ENCODE results near the gene CDAN1. TPM values are rescaled to one million over a fixed set of nuclear protein-coding genes. Genes with fewer than 3 reads are reported as not detected.

The CDAN1 gene
- total RNA-seq, 2 donors from 2014 or later: 3.5 to 6.1 TPM

- H3K27me3 ChIP-seq: no peaks in the 10 kb centered on the region
- H3K36me3 ChIP-seq: peaks cover 13% of the 10 kb centered on the region
- no peak overlapping the region for H3K4me3 ChIP-seq
- peak; percentile 70 for DNase-seq (ENCODE audit: low spot score)
- H3K9me3 ChIP-seq: peaks cover 0 to 9% of the 10 kb centered on the region in 2 donors
- TF ChIP-seq, protein P1, sequence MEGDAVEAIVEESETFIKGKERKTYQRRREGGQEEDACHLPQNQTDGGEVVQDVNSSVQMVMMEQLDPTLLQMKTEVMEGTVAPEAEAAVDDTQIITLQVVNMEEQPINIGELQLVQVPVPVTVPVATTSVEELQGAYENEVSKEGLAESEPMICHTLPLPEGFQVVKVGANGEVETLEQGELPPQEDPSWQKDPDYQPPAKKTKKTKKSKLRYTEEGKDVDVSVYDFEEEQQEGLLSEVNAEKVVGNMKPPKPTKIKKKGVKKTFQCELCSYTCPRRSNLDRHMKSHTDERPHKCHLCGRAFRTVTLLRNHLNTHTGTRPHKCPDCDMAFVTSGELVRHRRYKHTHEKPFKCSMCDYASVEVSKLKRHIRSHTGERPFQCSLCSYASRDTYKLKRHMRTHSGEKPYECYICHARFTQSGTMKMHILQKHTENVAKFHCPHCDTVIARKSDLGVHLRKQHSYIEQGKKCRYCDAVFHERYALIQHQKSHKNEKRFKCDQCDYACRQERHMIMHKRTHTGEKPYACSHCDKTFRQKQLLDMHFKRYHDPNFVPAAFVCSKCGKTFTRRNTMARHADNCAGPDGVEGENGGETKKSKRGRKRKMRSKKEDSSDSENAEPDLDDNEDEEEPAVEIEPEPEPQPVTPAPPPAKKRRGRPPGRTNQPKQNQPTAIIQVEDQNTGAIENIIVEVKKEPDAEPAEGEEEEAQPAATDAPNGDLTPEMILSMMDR (IDR thresholded peaks at IDR 0.05): peak; percentile 61 to 80
- peaks cover 0 to 5% of the 10 kb centered on the region in 2 donors for H3K4me1 ChIP-seq
- no peak overlapping the region for H3K27ac ChIP-seq
Measured at GRCh38 chr15:42704492-42704926, 32.4 kb downstream of the CDAN1 start.

GRCh38 chr15:42696626-42697025 lies 40.3 kb downstream of the CDAN1 start:
- peaks cover 61% of the 10 kb centered on the region for H3K36me3 ChIP-seq
- H3K4me1 ChIP-seq: no peaks in the 10 kb centered on the region
- DNase-seq (ENCODE audit: low spot score): no peak
- H3K4me3 ChIP-seq: no peak overlapping the region
- no peak overlapping the region for H3K27ac ChIP-seq
- H3K27me3 ChIP-seq: no peaks in the 10 kb centered on the region
- H3K9me3 ChIP-seq: peaks cover 0 to 9% of the 10 kb centered on the region in 2 donors
- TF ChIP-seq, protein P1 (IDR thresholded peaks at IDR 0.05): no peak

GRCh38 chr15:42695527-42696071 lies 41.3 kb downstream of the CDAN1 start:
- Histone ChIP-seq H3K9me3 (peaks cover 0 to 2% of the 10 kb centered on the region in 2 donors), H3K4me1 (no peaks in the 10 kb centered on the region), H3K36me3 (peaks cover 51% of the 10 kb centered on the region), H3K27ac (no peak overlapping the region), H3K27me3 (no peaks in the 10 kb centered on the region), H3K4me3 (no peak overlapping the region)
- TF ChIP-seq, protein P1 (IDR thresholded peaks at IDR 0.05): no peak
- DNase-seq (ENCODE audit: low spot score): no peak

GRCh38 chr15:42694398-42694797 lies 42.5 kb downstream of the CDAN1 start:
- H3K4me3 ChIP-seq: no peak overlapping the region

GRCh38 chr15:42693942-42694341 lies 43.0 kb downstream of the CDAN1 start:
- Histone ChIP-seq H3K4me1 (no peaks in the 10 kb centered on the region), H3K4me3 (no peak overlapping the region), H3K27ac (no peak overlapping the region), H3K9me3 (no peaks in the 10 kb centered on the region), H3K27me3 (no peaks in the 10 kb centered on the region), H3K36me3 (peaks cover 55% of the 10 kb centered on the region)
- TF ChIP-seq, protein P1 (IDR thresholded peaks at IDR 0.05): no peak
- no peak for DNase-seq (ENCODE audit: low spot score)

More at GRCh38 chr15:42694398-42694797, 42.5 kb downstream of the CDAN1 start:
- Histone ChIP-seq H3K36me3 (peaks cover 55% of the 10 kb centered on the region), H3K27me3 (no peaks in the 10 kb centered on the region), H3K27ac (no peak overlapping the region), H3K9me3 (no peaks in the 10 kb centered on the region), H3K4me1 (no peaks in the 10 kb centered on the region)
- DNase-seq (ENCODE audit: low spot score): no peak
- TF ChIP-seq, protein P1 (IDR thresholded peaks at IDR 0.05): no peak

DNA sequence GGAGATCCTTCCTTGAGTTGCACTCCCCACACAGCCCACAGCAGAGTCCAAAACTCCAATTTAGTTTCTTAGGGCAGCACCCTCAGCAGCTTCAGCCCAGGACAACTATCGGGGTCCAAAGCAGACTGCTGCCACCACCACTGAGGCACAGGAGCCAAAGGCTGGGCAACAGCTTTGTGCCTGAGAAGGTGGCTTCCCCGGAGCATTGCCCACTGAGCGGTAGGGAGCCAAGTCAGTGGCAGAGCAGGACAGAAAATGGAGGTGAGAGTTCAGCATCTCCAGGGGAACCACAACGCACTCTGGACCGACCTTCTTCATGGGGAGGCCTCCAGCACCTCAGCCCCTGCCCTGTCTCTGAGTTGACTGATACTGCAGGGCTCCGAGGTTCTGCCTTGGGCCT lies 43.4 kb downstream of the CDAN1 start:
- no peak for DNase-seq (ENCODE audit: low spot score)
- Histone ChIP-seq H3K9me3 (no peaks in the 10 kb centered on the region), H3K27ac (no peak overlapping the region), H3K4me3 (no peak overlapping the region), H3K27me3 (no peaks in the 10 kb centered on the region), H3K4me1 (no peaks in the 10 kb centered on the region), H3K36me3 (peaks cover 56% of the 10 kb centered on the region)
- TF ChIP-seq, protein P1 (IDR thresholded peaks at IDR 0.05): no peak
